ENCODE results near the gene ADIRF. TPM values are rescaled to one million over a fixed set of nuclear protein-coding genes. Genes with fewer than 3 reads are reported as not detected.
A peak's percentile ranks its signal among the peaks of the same experiment; 100 is the strongest.

The ADIRF gene
- total RNA-seq, 2 donors from 2014 or later, result 0.53 TPM; not detected in 1

- Mint-ChIP-seq H3K27me3 (ENCODE audit: insufficient read depth) (no peaks in the 10 kb centered on the region), H3K36me3 (ENCODE audit: low read depth) (peaks cover 10% of the 10 kb centered on the region), H3K4me1 (peaks cover 19% of the 10 kb centered on the region), H3K9me3 (peaks cover 28% of the 10 kb centered on the region), H3K4me3 (no peak overlapping the region), H3K27ac (no peak overlapping the region)
- TF ChIP-seq CTCF (conservative IDR thresholded peaks at IDR 0.05), result no peak
- no peaks in the 10 kb centered on the region for H3K27me3 ChIP-seq (ENCODE audit: control insufficient read depth, insufficient read depth, low read length, poor library complexity, severe bottlenecking)
- 81 to 100% methylated on average over 2 to 7 of the region's 7 CpGs for WGBS, 2 experiments (ENCODE audit: insufficient coverage in 1 of 2, insufficient read length in 1 of 2)
- peak; percentile 45 for DNase-seq
- no peak overlapping the region for H3K27ac ChIP-seq (ENCODE audit: low read depth, low read length)
- no peaks in the 10 kb centered on the region for H3K36me3 ChIP-seq (ENCODE audit: control insufficient read depth, insufficient read depth, low read length)
- H3K9ac ChIP-seq (ENCODE audit: extremely low read depth, low read length, poor library complexity, severe bottlenecking), result no peak overlapping the region
- peaks cover 20% of the 10 kb centered on the region for H3K9me3 ChIP-seq (ENCODE audit: control insufficient read depth, low read length)
- peaks cover 15% of the 10 kb centered on the region for H3K4me1 ChIP-seq (ENCODE audit: control insufficient read depth, insufficient read depth, low read length)
- no peak overlapping the region for H3K4me3 ChIP-seq (ENCODE audit: low read length)
Measured at GRCh38 chr10:86956195-86956847, 12.0 kb upstream of the ADIRF start.

- peaks cover 14% of the 10 kb centered on the region for H3K9me3 ChIP-seq (ENCODE audit: control insufficient read depth, low read length)
- no peak overlapping the region for H3K9ac ChIP-seq (ENCODE audit: extremely low read depth, low read length, poor library complexity, severe bottlenecking)
- no peak overlapping the region for H3K27ac ChIP-seq (ENCODE audit: low read depth, low read length)
- H3K27ac Mint-ChIP-seq, result no peak overlapping the region
- peaks cover 15% of the 10 kb centered on the region for H3K4me1 ChIP-seq (ENCODE audit: control insufficient read depth, insufficient read depth, low read length)
- TF ChIP-seq CTCF (conservative IDR thresholded peaks at IDR 0.05), result no peak
- no peaks in the 10 kb centered on the region for H3K27me3 ChIP-seq (ENCODE audit: control insufficient read depth, insufficient read depth, low read length, poor library complexity, severe bottlenecking)
- H3K9me3 Mint-ChIP-seq, result peaks cover 23% of the 10 kb centered on the region
- DNase-seq, result peak; percentile 49
- 77 to 82% methylated on average over 2 to 7 of the region's 7 CpGs for WGBS, 2 experiments (ENCODE audit: insufficient coverage in 1 of 2, insufficient read length in 1 of 2)
- H3K36me3 ChIP-seq (ENCODE audit: control insufficient read depth, insufficient read depth, low read length), result no peaks in the 10 kb centered on the region
- peaks cover 19% of the 10 kb centered on the region for H3K4me1 Mint-ChIP-seq
- no peaks in the 10 kb centered on the region for H3K27me3 Mint-ChIP-seq (ENCODE audit: insufficient read depth)
- H3K36me3 Mint-ChIP-seq (ENCODE audit: low read depth), result peaks cover 8% of the 10 kb centered on the region
- H3K4me3 ChIP-seq (ENCODE audit: low read length), result no peak overlapping the region
- H3K4me3 Mint-ChIP-seq, result no peak overlapping the region
Measured at GRCh38 chr10:86956848-86957448, 11.3 kb upstream of the ADIRF start.

- no peak for TF ChIP-seq CTCF (conservative IDR thresholded peaks at IDR 0.05)
- DNase-seq, result peak; percentile 45
- peaks cover 17% of the 10 kb centered on the region for H3K9me3 Mint-ChIP-seq
- H3K27ac Mint-ChIP-seq, result no peak within 1 kb of the TSS
- Histone ChIP-seq H3K27me3 (ENCODE audit: control insufficient read depth, insufficient read depth, low read length, poor library complexity, severe bottlenecking) (no peaks in the 10 kb centered on the region), H3K27ac (ENCODE audit: low read depth, low read length) (no peak within 1 kb of the TSS), H3K4me1 (ENCODE audit: control insufficient read depth, insufficient read depth, low read length) (peaks cover 15% of the 10 kb centered on the region), H3K4me3 (ENCODE audit: low read length) (no peak within 1 kb of the TSS), H3K36me3 (ENCODE audit: control insufficient read depth, insufficient read depth, low read length) (no peaks in the 10 kb centered on the region), H3K9me3 (ENCODE audit: control insufficient read depth, low read length) (peaks cover 8% of the 10 kb centered on the region), H3K9ac (ENCODE audit: extremely low read depth, low read length, poor library complexity, severe bottlenecking) (no peak within 1 kb of the TSS)
- 89 to 91% methylated on average over 4 to 9 of the region's 9 CpGs for WGBS, 2 experiments (ENCODE audit: insufficient coverage in 1 of 2, insufficient read length in 1 of 2)
- no peaks in the 10 kb centered on the region for H3K27me3 Mint-ChIP-seq (ENCODE audit: insufficient read depth)
- peaks cover 3% of the 10 kb centered on the region for H3K36me3 Mint-ChIP-seq (ENCODE audit: low read depth)
- no peak within 1 kb of the TSS for H3K4me3 Mint-ChIP-seq
- H3K4me1 Mint-ChIP-seq, result peaks cover 19% of the 10 kb centered on the region
Measured at GRCh38 chr10:86957471-86958115, 10.7 kb upstream of the ADIRF start, which contains the start of gene MMRN2. MMRN2 (minus strand) TSS chr10:86957615; CDS start chr10:86957541, 74 bp downstream.
